Muscle layer of colon (tissue), 2 donors: Measurements from ENCODE around the gene SSNA1.

Experiments
- H3K27ac ChIP-seq: one replicate; pipeline ENCODE4 v1.7.0; 2013; ENCODE audit warnings: low read depth, mild to moderate bottlenecking, low read length, moderate library complexity
- H3K27me3 ChIP-seq, 2 donors: one replicate each; pipeline ENCODE4 v1.7.0; 2013; ENCODE audit warnings: low read length in 2 of 2, mild to moderate bottlenecking in 2 of 2; ENCODE audit not compliant: insufficient read depth in 2 of 2, control insufficient read depth in 1 of 2
- H3K36me3 ChIP-seq: one replicate; pipeline ENCODE4 v1.7.0; 2013; ENCODE audit warnings: mild to moderate bottlenecking, low read length; ENCODE audit not compliant: insufficient read depth
- H3K4me1 ChIP-seq: one replicate; pipeline ENCODE4 v1.7.0; 2013; ENCODE audit warnings: mild to moderate bottlenecking, low read length; ENCODE audit not compliant: insufficient read depth
- H3K4me3 ChIP-seq, 2 donors: one replicate each; pipeline ENCODE4 v1.7.0; 2013; ENCODE audit warnings: low read length in 2 of 2, low read depth in 1 of 2, mild to moderate bottlenecking in 1 of 2, moderate library complexity in 1 of 2
- H3K9ac ChIP-seq: one replicate; pipeline ENCODE4 v1.7.0; 2013; ENCODE audit warnings: low read length
- H3K9me3 ChIP-seq: one replicate; pipeline ENCODE4 v1.7.0; 2013; ENCODE audit warnings: mild to moderate bottlenecking, low read length
- donor health status: abdominal sarcoma.
- donor health status: Adenocarcinoma of cecum.

SSNA1 gene

GRCh38 chr9:137158625-137159024 is 29.9 kb upstream of the SSNA1 start:
- Histone ChIP-seq H3K27ac (no peak overlapping the region), H3K9me3 (no peaks in the 10 kb centered on the region), H3K4me3 (no peak overlapping the region), H3K4me1 (no peaks in the 10 kb centered on the region), H3K36me3 (no peaks in the 10 kb centered on the region), H3K9ac (no peak overlapping the region), H3K27me3 (peaks cover 29 to 79% of the 10 kb centered on the region in 2 donors)

- no peaks in the 10 kb centered on the region for H3K9me3 ChIP-seq
- no peak overlapping the region for H3K9ac ChIP-seq
- no peaks in the 10 kb centered on the region for H3K36me3 ChIP-seq
- H3K4me3 ChIP-seq: no peak overlapping the region
- no peaks in the 10 kb centered on the region for H3K4me1 ChIP-seq
- no peak overlapping the region for H3K27ac ChIP-seq
- peaks cover 36 to 86% of the 10 kb centered on the region in 2 donors for H3K27me3 ChIP-seq
Observed at GRCh38 chr9:137159105-137160053, 29.1 kb upstream of the SSNA1 start.

DNA sequence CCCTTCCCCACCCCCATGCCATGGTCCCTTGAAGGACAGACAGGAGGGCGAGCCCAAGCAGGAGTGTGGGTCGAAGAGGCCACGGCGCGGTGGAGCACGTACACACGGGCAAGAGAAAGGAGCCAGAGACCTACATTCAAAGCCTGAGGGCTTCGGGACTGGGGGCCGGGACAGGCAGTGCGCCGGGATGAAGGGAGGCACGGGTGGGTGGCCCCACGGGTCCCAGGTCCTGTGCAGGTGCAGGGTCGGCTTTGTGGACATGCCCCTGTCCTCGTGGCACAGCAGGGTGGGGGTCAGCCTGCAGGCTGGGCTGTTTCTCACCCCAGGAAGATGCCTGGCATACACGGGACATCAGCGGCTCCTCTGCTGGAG is 28.4 kb upstream of the SSNA1 start:
- Histone ChIP-seq H3K4me1 (no peaks in the 10 kb centered on the region), H3K27me3 (peaks cover 39 to 93% of the 10 kb centered on the region in 2 donors), H3K36me3 (no peaks in the 10 kb centered on the region), H3K27ac (no peak overlapping the region), H3K4me3 (no peak overlapping the region), H3K9ac (no peak overlapping the region), H3K9me3 (no peaks in the 10 kb centered on the region)

DNA sequence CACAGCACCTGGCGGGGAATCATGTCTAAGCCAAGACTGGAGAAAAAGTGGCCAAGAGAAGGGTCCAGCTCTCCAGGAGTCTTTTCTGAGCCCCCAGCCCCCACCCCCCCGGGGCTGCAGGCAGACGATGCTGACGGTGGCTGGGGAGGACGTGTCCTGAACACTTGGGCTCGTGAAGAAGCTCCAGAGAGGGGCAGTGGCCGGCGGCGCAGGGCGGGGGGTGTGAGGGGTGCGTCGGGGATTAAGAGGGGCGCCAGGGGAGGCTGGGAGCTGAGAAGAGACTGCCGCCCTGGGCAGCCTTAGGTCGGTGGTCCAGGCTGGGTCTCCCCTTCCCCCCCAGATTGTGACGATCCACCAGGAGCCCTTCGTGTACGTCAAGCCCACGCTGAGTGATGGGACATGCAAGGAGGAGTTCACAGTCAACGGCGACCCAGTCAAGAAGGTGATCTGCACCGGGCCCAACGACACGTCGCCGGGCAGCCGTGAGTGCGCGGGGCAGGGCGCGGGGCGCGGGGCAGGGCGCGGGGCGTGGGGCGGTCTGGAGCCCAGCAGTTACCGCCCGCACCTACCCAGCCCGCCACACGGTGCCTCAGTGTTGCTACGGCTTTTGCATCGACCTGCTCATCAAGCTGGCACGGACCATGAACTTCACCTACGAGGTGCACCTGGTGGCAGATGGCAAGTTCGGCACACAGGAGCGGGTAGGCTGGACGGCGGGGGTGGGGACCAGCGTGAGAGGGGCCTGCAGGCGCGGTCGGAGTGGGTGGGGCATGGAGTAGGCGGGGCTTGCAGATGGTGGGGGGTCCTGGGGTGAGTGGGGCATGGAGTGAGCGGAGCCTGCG is 27.5 kb upstream of the SSNA1 start:
- Histone ChIP-seq H3K4me1 (no peaks in the 10 kb centered on the region), H3K27ac (no peak overlapping the region), H3K27me3 (peaks cover 39 to 95% of the 10 kb centered on the region in 2 donors), H3K9me3 (no peaks in the 10 kb centered on the region), H3K4me3 (no peak overlapping the region), H3K9ac (no peak overlapping the region), H3K36me3 (no peaks in the 10 kb centered on the region)

DNA sequence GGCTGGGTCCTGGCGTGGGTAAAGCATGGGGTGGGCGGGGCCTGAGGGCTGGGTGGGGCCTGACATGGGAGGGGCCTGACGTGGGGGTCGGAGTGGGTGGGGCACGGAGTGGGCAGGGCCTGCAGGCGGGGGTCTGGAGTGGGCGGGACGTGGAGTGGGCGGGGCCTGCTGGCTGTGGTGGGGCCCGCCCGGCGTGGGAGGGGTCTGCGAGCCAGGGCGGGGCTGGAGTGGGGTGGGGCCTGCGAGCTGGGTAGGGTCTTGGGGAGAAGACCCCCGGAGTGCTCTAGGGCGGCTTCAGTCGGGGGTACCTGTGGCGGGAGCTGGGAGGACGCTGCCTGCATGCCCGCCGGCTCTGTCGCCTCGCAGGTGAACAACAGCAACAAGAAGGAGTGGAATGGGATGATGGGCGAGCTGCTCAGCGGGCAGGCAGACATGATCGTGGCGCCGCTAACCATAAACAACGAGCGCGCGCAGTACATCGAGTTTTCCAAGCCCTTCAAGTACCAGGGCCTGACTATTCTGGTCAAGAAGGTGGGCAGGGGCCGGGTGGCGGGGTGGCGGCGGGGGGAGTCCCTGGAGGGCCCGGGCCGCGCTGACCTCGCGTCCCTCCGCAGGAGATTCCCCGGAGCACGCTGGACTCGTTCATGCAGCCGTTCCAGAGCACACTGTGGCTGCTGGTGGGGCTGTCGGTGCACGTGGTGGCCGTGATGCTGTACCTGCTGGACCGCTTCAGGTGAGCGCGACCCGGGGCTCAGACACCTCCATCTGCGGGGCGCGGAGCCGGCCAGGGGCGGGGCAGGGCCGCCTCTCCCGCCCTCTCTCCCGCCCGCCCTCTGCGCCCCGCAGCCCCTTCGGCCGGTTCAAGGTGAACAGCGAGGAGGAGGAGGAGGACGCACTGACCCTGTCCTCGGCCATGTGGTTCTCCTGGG is 26.7 kb upstream of the SSNA1 start:
- H3K9me3 ChIP-seq: no peaks in the 10 kb centered on the region
- no peak overlapping the region for H3K9ac ChIP-seq
- H3K4me3 ChIP-seq: no peak overlapping the region
- H3K27ac ChIP-seq: no peak overlapping the region
- H3K4me1 ChIP-seq: no peaks in the 10 kb centered on the region
- H3K36me3 ChIP-seq: no peaks in the 10 kb centered on the region
- peaks cover 44 to 95% of the 10 kb centered on the region in 2 donors for H3K27me3 ChIP-seq

DNA sequence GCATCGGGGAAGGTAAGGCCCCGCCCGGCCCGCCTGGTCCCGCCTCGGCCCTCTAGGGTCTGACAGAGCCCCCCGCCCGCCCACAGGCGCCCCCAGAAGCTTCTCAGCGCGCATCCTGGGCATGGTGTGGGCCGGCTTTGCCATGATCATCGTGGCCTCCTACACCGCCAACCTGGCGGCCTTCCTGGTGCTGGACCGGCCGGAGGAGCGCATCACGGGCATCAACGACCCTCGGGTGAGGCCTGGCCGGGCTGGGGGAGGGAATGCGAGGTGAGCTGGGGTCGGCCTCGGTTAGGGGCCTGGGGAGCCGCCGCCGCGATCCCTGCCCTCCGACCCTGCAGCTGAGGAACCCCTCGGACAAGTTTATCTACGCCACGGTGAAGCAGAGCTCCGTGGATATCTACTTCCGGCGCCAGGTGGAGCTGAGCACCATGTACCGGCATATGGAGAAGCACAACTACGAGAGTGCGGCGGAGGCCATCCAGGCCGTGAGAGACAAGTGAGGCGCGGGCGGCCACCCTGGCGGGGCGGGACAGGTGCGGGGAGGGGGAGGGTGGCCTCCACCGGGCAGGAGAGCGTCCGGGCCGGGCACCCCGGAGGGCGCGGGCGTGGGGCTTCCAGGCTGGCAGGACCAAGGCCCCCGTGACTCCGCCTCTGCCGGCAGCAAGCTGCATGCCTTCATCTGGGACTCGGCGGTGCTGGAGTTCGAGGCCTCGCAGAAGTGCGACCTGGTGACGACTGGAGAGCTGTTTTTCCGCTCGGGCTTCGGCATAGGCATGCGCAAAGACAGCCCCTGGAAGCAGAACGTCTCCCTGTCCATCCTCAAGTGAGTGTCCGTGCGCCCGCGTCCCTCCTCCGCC is 25.7 kb upstream of the SSNA1 start:
- no peaks in the 10 kb centered on the region for H3K9me3 ChIP-seq
- no peak overlapping the region for H3K27ac ChIP-seq
- no peaks in the 10 kb centered on the region for H3K36me3 ChIP-seq
- no peaks in the 10 kb centered on the region for H3K4me1 ChIP-seq
- H3K4me3 ChIP-seq: no peak overlapping the region
- H3K27me3 ChIP-seq: peaks cover 38 to 95% of the 10 kb centered on the region in 2 donors
- H3K9ac ChIP-seq: no peak overlapping the region

DNA sequence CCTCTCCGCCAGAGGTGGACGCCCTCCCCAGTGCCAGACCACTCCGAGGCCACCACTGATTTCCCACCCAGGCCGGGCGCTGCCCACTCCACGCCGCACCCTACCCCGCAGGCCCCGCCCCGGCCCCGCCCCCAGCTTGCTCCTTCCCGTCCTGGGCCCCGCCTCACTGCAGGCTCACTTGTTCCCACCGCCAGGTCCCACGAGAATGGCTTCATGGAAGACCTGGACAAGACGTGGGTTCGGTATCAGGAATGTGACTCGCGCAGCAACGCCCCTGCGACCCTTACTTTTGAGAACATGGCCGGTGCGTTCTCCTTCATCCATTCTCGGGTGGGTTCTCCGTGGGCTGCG is 25.1 kb upstream of the SSNA1 start:
- Histone ChIP-seq H3K9me3 (no peaks in the 10 kb centered on the region), H3K4me3 (no peak overlapping the region), H3K4me1 (no peaks in the 10 kb centered on the region), H3K36me3 (no peaks in the 10 kb centered on the region), H3K9ac (no peak overlapping the region), H3K27ac (no peak overlapping the region), H3K27me3 (peaks cover 33 to 95% of the 10 kb centered on the region in 2 donors)

- H3K27ac ChIP-seq: no peak overlapping the region
- H3K4me1 ChIP-seq: no peaks in the 10 kb centered on the region
- H3K4me3 ChIP-seq: no peak overlapping the region
- no peaks in the 10 kb centered on the region for H3K36me3 ChIP-seq
- H3K27me3 ChIP-seq: peaks cover 29 to 91% of the 10 kb centered on the region in 2 donors
- H3K9ac ChIP-seq: no peak overlapping the region
- H3K9me3 ChIP-seq: no peaks in the 10 kb centered on the region
Observed at GRCh38 chr9:137163805-137164204, 24.7 kb upstream of the SSNA1 start.

DNA sequence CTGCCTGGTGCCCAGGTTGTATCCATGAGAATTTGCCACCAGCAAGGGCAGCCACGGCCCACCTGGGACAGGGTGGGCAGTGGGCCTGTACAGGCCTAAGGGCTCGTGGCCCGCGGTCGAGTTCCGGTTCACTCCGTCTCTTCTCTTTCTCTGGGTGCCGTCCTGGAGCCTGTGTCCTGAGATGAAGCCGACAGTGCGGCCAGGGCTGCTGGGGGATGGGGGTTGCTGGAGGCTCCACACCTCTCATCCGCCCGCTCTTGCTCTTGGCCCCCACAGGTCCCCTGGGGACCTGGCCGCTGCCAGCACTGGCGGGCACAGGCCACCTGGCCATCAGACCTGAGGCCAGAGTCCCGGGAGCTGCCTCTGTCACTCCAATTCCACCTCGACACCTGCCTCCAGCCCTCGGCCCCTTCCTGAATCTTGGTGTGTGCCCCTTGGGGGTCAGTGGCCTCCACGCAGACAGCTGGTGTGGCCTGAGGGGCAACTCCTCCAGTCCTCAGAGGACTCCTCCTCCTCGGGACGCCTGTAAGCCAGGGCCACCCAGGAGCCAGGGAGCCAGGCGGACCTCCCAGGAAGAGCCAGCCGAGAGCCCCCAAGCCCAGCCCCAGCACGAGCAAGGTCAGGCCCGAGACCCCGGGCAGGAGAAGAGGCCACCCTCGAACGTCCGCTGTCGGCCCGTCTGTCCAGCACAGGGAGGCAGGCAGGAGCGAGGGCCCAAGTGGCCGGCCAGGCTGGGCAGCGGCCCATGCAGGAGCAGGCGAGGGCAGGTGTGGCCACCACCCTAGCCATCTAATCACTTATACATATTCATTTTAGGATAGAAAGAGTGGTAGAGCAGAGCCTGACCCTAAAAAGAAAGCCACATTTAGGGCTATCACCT is 23.9 kb upstream of the SSNA1 start:
- no peak overlapping the region for H3K27ac ChIP-seq
- H3K4me3 ChIP-seq: no peak overlapping the region
- H3K27me3 ChIP-seq: peaks cover 21 to 90% of the 10 kb centered on the region in 2 donors
- H3K9ac ChIP-seq: no peak overlapping the region
- H3K4me1 ChIP-seq: no peaks in the 10 kb centered on the region
- H3K9me3 ChIP-seq: no peaks in the 10 kb centered on the region
- H3K36me3 ChIP-seq: no peaks in the 10 kb centered on the region
